Nephron (organoid): ENCODE data around the gene APOBEC3G.

Source experiments
- H3K27ac Mint-ChIP-seq, 3 experiments: 2 replicates each; pipeline ENCODE4 v1.8.0; 2020; ENCODE audit warnings: mixed read lengths in 3 of 3, mild to moderate bottlenecking in 2 of 3, moderate library complexity in 1 of 3
- H3K27me3 Mint-ChIP-seq: 2 replicates; pipeline ENCODE4 v1.8.0; 2021; ENCODE audit warnings: low read depth, mild to moderate bottlenecking, moderate library complexity, mixed read lengths
- H3K36me3 Mint-ChIP-seq: 2 replicates; pipeline ENCODE4 v1.8.0; 2020; ENCODE audit warnings: low read depth, mixed read lengths
- H3K4me1 Mint-ChIP-seq: 2 replicates; pipeline ENCODE4 v1.8.0; 2020; ENCODE audit warnings: mixed read lengths
- H3K4me3 Mint-ChIP-seq, 3 experiments: 2 replicates each; pipeline ENCODE4 v1.8.0; 2020; ENCODE audit warnings: mild to moderate bottlenecking in 3 of 3, mixed read lengths in 3 of 3, moderate library complexity in 2 of 3
- H3K9me3 Mint-ChIP-seq: 2 replicates; pipeline ENCODE4 v1.8.0; 2020; ENCODE audit warnings: mixed read lengths
- CTCF ChIP-seq, 3 experiments: fragments of 200-600 bp; sonication (generic); IDR thresholded peaks; one replicate each; pipeline ENCODE4 v1.5.0; 2021; ENCODE audit warnings: antibody characterized with exemption in 3 of 3; ENCODE audit not compliant: unreplicated experiment in 3 of 3

APOBEC3G gene

GRCh38 chr22:39133871-39134270, 56.8 kb downstream of the APOBEC3G start:
- Mint-ChIP-seq H3K27me3 (peaks cover 8% of the 10 kb centered on the region), H3K27ac (no peak overlapping the region), H3K4me1 (peaks cover 8% of the 10 kb centered on the region), H3K4me3 (no peak overlapping the region), H3K36me3 (no peaks in the 10 kb centered on the region), H3K9me3 (no peaks in the 10 kb centered on the region)
- no peak for TF ChIP-seq CTCF (IDR thresholded peaks at IDR 0.05; ENCODE audit: unreplicated experiment in 3 of 3)

GRCh38 chr22:39134366-39135091, 57.5 kb downstream of the APOBEC3G start:
- no peaks in the 10 kb centered on the region for H3K9me3 Mint-ChIP-seq
- peaks cover 8% of the 10 kb centered on the region for H3K4me1 Mint-ChIP-seq
- peaks cover 8% of the 10 kb centered on the region for H3K27me3 Mint-ChIP-seq
- no peak for TF ChIP-seq CTCF (IDR thresholded peaks at IDR 0.05; ENCODE audit: unreplicated experiment in 3 of 3)
- H3K4me3 Mint-ChIP-seq: no peak overlapping the region
- no peaks in the 10 kb centered on the region for H3K36me3 Mint-ChIP-seq
- H3K27ac Mint-ChIP-seq: no peak overlapping the region

- Mint-ChIP-seq H3K4me1 (peaks cover 7% of the 10 kb centered on the region), H3K4me3 (no peak overlapping the region), H3K27ac (no peak overlapping the region), H3K9me3 (no peaks in the 10 kb centered on the region), H3K27me3 (peaks cover 8% of the 10 kb centered on the region), H3K36me3 (no peaks in the 10 kb centered on the region)
- peak; percentile 68 to 79 (median 73) for TF ChIP-seq CTCF (IDR thresholded peaks at IDR 0.05; ENCODE audit: unreplicated experiment in 3 of 3)
These were observed 58.2 kb downstream of the APOBEC3G start for GRCh38 chr22:39135092-39135896.

GRCh38 chr22:39136317-39136716, 59.2 kb downstream of the APOBEC3G start:
- Mint-ChIP-seq H3K4me3 (no peak overlapping the region), H3K27ac (no peak overlapping the region), H3K9me3 (no peaks in the 10 kb centered on the region), H3K27me3 (peaks cover 8% of the 10 kb centered on the region), H3K36me3 (no peaks in the 10 kb centered on the region), H3K4me1 (no peaks in the 10 kb centered on the region)
- TF ChIP-seq CTCF (IDR thresholded peaks at IDR 0.05; ENCODE audit: unreplicated experiment in 3 of 3): no peak
